A673 (cell line): ENCODE data around the gene MIGA1.

Experiments
- CTCF ChIP-seq: fragments of 300-800, 200-600 bp; sonication (generic); conservative IDR thresholded peaks from 2 replicates; pipeline ENCODE4 v1.5.1; 2017; ENCODE audit warnings: low read depth, mild to moderate bottlenecking, antibody characterized with exemption, low read length, moderate library complexity, mixed read lengths
- EZH2 ChIP-seq: fragments of 200-600 bp; sonication (generic); IDR thresholded peaks from 2 replicates; pipeline ENCODE4 v1.6.1; 2017; ENCODE audit warnings: borderline replicate concordance, low read depth, mild to moderate bottlenecking, mixed read lengths, antibody characterized with exemption, low read length; ENCODE audit not compliant: poor library complexity, severe bottlenecking

- TF ChIP-seq CTCF (no peak), EZH2 (no peak)
Observed at GRCh38 chr1:77824079-77824478, 44.6 kb downstream of the MIGA1 start.
